ENCODE data around the gene TIPIN.

DNA sequence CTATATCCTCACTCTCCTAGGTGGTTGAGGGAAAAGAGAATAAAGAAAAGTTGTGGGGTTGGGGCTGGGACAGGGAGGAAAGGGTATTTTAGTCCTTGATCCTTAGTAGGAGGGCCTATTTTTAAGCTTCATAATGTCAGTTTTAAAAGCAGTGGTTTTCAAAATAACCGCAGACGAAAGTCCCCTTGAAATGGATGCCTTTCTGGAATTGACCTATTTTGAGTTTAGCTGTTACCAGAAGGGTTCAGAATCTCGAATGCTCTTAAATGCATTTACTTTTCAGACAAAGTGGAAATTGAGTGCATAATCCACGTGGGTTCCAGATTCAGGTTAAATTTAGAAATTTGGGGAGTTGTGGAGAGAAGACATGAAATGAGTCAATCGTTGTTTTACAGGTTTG is 46.8 kb upstream of the TIPIN start:
- TF ChIP-seq, protein P1, sequence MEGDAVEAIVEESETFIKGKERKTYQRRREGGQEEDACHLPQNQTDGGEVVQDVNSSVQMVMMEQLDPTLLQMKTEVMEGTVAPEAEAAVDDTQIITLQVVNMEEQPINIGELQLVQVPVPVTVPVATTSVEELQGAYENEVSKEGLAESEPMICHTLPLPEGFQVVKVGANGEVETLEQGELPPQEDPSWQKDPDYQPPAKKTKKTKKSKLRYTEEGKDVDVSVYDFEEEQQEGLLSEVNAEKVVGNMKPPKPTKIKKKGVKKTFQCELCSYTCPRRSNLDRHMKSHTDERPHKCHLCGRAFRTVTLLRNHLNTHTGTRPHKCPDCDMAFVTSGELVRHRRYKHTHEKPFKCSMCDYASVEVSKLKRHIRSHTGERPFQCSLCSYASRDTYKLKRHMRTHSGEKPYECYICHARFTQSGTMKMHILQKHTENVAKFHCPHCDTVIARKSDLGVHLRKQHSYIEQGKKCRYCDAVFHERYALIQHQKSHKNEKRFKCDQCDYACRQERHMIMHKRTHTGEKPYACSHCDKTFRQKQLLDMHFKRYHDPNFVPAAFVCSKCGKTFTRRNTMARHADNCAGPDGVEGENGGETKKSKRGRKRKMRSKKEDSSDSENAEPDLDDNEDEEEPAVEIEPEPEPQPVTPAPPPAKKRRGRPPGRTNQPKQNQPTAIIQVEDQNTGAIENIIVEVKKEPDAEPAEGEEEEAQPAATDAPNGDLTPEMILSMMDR (conservative IDR thresholded peaks at IDR 0.05; ENCODE audit: low read depth, low read length) = no peak
- TF ChIP-seq EZH2 (IDR thresholded peaks at IDR 0.05; ENCODE audit: low read length, unreplicated experiment) = no peak

All from PC-3 (cell line).